OCI-LY7 (cell line): ENCODE data around the gene CABCOCO1.

Experiments used
- CTCF ChIP-seq: fragments of 200-600 bp; sonication (generic); conservative IDR thresholded peaks from 2 replicates; pipeline ENCODE4 v1.5.1; 2014; ENCODE audit warnings: mild to moderate bottlenecking, antibody characterized with exemption, low read length, moderate library complexity, mixed read lengths
- EZH2phosphoT487 ChIP-seq: fragments of 200-600 bp; sonication (generic); IDR thresholded peaks from 2 replicates; pipeline ENCODE4 v1.6.1; 2018; ENCODE audit warnings: low read depth, borderline replicate concordance, mild to moderate bottlenecking, mixed run types, antibody characterized with exemption, low read length, moderate library complexity, mixed read lengths

- TF ChIP-seq CTCF (no peak), EZH2phosphoT487 (no peak)
These were observed 19.6 kb downstream of the CABCOCO1 start for GRCh38 chr10:61682323-61682722.
